Measurements from ENCODE around the gene KRTAP12-2.
"Not testable (repeated sequence)": the region's sequence is repeated elsewhere in the genome, so short reads cannot be mapped to it uniquely, and the experiment has no call there.

KRTAP12-2 gene

DNA sequence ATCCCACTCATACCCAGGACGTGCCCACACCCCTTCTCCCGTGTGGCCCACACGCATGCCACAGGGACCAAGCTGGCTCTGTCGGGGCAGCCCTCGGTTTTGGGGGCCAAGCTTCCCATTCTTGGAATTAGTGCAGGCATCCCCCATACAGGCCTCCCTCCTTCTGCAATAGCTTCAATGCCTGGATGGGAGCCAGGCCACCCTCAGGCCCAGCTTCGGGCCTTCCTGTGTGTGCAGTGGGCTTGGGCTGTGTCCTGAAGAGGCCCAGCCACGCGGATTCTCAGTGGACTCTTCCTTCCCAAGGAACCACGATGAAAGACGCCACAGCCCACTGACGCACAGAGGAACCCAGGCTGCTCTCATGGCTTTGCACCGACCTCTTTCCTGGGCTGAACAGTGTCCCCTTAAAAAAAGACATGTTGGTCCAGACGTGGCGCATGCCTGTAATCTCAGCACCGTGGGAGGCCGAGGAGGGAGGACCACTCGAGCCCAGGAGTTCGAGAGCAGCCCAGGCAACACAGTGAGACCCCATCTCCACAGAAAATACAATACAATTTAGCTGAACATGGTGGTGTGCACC is 17.1 kb downstream of the KRTAP12-2 start:
- no peak for DNase-seq

DNA sequence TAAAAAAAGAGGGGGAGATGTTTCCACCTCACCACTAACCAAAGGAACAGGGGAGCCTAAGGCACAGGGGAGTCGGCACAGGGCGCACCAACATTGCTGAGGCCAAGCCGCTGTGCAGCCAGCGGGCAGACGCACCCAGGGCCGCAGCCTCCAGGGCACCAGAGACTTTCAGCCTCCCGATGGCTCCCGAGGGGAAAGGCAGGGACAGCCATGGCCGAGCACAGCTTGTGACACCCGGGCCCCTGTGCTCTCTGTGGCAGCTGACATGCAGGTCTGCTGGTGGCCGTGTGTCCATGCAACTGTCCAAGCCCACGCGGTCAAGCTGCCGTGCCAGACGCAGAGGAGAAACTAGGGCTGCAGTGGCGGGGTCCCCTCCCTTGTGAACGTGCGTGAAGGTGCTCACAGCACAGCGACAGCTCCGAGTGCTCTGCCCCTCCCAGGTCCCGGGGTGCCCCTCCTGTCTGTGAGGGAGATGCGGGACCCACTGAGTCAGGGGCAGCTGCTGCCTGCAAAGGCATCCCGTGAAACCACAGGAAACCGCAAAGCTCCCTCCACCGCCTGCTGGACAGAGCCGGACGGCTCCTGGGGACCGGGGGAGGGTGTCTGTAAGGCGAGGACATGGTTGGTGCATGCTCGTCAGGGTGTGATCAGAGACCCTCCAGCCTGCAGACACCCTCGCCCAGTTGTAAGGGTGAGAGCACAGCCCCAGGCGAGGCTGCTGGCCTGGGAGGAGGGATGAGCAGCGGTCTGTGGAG is 18.0 kb downstream of the KRTAP12-2 start:
- no peak for DNase-seq

DNA sequence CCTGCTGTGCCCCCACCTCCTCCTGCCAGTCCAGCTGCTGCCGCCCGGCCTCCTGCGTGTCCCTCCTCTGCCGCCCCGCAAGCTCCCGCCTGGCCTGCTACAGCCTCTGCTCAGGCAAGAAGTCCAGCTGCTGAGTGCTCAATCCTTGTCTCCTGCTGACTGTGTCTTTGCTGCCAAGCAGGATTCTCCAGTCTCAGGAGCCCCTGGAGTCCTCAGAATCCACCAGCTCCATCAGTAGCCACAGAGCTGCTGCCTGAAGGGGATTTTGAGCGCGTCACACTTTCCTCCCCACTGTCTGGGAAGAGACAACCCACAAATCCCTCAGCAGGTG is 19.5 kb downstream of the KRTAP12-2 start:
- DNase-seq: no peak

DNA sequence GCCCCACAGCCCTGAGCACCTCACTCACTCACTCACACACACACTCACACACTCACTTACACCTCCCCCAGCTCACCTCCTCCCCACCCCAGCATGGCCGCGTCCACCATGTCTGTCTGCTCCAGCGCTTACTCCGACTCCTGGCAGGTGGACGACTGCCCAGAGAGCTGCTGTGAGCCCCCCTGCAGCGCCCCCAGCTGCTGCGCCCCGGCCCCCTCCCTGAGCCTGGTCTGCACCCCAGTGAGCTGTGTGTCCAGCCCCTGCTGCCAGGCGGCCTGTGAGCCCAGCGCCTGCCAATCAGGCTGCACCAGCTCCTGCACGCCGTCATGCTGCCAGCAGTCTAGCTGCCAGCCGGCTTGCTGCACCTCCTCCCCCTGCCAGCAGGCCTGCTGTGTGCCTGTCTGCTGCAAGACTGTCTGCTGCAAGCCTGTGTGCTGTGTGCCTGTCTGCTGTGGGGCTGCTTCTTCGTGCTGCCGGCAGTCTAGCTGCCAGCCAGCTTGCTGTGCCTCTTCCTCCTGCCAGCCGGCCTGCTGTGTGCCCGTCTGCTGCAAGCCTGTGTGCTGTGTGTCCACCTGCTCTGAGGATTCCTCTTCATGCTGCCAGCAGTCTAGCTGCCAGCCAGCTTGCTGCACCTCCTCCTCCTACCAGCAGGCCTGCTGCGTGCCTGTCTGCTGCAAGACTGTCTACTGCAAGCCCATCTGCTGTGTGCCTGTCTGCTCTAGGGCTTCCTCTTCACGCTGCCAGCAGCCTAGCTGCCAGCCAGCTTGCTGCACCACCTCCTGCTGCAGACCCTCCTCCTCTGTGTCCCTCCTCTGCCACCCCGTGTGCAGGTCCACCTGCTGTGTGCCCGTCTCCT is 20.1 kb downstream of the KRTAP12-2 start, which contains the start of gene KRTAP10-11:
KRTAP10-11 (plus strand) TSS at position 49 of the 856 bp plus-strand sequence; CDS start at position 94, 45 bp downstream.
- peak in 1 of 2 experiments; percentile 69 for DNase-seq

DNA sequence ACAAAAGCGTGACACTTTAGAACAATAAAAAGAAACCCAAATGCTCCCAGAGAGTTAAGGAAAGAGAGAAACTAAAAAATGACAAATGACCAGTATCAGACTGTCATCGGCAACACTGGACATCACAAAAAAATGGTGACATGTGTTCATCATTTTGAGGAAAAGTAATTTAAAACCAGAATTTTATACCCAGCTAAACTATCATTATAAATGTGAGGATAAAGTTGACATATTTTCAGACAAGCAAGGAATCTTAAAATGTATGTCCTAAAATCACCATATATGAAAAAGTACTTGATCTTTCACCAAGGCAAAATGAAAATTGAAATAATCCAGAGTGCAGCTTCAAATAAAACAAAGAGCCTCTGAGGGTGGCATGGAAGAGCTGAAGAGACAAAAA is 21.8 kb downstream of the KRTAP12-2 start:
- no peak for DNase-seq

DNA sequence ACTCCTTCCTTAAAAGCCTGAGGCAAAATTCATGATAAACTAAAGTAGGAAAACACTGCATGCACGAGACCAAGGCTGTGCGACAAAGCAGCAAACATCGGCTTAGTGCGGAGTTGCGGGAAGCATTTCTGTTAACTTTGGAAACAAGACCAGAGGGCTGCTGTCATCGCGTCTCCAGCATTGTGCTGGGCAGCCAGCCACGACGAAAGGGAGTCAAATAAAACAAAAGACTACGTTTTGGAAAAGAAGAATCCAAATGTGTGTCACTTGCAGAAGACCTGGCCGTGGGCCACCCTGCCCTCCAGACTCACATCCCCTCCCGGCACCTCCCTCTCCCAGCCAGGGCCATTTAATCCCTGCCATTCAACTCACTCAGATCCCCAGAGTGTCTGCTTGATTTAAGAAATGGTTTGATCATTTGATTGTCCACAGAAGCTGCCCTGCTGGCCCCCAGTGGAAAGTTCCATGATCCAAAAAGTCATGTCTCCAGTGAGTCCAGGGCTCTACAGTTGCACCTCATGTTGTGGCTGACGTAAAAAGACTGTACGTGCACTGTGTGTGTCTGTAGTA is 22.9 kb downstream of the KRTAP12-2 start:
- peak in 1 of 2 experiments; percentile 49 for DNase-seq

DNA sequence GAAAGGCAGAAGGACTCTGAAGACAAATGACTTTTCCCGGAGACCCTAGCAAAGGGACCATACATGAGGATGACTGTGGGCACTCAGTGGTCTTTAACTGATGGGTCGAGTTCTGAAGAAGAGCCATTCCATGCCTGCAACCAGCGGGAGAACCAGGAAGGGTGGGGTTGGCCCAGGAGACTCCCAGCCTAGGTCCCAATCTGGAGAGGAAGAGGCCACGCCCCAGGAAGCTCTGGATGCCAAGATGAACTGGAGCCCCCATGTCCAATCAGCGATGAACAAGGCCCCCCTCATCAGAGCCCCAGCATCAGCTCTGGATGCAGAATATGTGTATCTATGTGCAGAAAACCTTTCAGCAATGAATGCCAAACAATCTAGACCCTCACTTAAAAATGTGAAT is 26.0 kb downstream of the KRTAP12-2 start:
- no peak for DNase-seq

DNA sequence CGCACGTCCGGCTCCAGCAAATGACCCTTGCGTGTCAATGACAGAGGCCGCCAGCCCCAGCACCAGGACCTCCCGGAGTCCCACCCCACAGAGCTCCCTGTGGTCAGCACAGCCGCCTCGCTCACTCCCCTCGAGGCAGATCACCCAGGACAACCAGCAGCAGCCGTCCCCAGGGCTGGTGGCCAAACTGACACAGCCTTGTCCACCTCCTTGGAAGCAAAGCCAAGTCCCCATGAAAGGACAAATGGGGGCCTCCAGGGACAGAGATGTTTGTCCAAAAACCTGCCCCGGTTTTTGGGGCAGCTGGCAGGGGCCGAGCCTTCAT is 27.4 kb downstream of the KRTAP12-2 start:
- no peak for DNase-seq

DNA sequence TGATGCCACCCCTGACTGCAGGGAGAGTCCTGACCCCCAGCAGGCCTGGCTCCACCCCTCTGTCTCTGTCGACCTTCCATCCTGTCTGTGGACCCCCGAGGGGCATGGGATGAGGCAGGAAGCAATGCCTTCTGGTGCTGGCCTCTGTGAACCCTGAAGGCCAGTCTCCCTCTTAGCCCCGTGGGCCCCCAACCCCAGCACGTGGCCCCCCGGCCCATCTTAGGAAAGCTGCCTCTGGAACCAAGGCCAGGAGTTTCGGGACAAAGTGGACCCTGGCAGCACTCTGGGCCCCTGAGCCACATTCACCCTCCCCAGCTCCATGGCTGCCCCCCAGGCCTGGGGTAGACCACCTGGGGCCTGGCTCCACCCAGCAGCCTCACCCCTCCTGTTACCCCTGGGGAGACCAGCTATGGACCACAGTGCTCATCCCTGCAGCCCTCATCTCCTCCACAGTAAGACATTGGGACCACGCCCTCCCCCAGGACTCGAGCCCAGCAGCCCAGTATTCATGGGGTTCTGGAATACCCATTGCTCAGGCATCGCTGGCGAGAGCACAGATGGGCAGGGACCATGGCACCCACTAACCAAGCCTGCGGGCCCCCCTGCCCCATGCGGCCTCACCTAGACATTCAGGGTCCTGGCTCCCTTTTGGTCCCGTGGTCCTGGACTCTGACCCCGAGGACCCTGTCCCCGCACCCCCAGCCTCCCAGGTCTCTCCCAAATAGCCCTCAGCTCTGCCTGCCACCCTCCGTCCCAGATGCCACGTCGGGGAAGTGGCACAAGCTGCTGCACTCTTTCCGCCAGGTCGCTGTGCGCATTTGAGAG is 28.0 kb downstream of the KRTAP12-2 start:
- not testable (repeated sequence) for DNase-seq

DNA sequence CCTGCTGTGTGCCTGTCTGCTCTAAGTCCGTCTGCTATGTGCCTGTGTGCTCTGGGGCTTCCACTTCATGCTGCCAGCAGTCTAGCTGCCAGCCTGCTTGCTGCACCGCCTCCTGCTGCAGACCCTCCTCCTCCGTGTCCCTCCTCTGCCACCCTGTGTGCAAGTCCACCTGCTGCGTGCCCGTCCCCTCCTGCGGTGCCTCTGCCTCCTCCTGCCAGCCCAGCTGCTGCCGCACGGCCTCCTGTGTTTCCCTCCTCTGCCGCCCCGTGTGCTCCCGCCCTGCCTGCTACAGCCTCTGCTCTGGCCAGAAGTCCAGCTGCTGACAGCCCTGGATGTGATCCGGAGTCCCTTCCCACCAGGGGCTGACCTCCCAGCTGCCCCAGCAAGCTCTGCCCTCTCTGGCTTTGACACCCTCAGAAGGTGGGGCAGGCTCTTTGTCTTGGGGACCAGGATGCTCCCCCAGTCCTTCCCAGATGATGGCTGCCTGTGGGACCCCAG is 28.8 kb downstream of the KRTAP12-2 start:
- not testable (repeated sequence) for DNase-seq

DNA sequence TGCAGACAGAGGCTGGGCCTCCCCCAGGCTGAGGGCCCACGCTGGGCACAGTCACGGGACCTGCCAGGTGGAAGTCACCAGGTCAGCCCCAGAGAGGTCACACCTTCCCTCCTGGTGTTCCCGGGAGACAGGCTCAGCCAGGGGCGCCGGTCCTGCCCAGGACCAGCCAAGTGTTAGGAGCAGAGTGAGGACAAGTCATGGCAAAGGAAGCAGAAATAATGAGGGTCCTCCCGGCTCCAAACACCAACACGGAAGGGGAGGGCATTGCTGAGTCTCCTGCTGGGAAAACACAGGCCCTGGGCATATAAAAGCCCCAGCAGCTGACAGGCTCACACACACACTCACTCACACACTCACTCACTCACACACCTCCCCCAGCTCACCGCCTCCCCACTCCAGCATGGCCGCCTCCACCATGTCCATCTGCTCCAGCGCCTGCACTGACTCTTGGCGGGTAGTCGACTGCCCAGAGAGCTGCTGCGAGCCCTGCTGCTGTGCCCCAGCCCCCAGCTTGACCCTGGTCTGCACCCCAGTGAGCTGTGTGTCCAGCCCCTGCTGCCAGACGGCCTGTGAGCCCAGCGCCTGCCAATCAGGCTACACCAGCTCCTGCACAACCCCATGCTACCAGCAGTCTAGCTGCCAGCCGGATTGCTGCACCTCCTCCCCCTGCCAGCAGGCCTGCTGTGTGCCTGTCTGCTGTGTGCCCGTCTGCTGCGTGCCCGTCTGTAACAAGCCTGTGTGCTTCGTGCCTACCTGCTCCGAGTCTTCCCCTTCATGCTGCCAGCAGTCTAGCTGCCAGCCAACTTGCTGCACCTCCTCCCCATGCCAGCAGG is 29.5 kb downstream of the KRTAP12-2 start, which contains the start of gene KRTAP10-10:
KRTAP10-10 (plus strand) TSS at position 339 of the 833 bp plus-strand sequence; CDS start at position 401, 62 bp downstream.
- peak in 1 of 2 experiments; percentile 6 for DNase-seq

DNA sequence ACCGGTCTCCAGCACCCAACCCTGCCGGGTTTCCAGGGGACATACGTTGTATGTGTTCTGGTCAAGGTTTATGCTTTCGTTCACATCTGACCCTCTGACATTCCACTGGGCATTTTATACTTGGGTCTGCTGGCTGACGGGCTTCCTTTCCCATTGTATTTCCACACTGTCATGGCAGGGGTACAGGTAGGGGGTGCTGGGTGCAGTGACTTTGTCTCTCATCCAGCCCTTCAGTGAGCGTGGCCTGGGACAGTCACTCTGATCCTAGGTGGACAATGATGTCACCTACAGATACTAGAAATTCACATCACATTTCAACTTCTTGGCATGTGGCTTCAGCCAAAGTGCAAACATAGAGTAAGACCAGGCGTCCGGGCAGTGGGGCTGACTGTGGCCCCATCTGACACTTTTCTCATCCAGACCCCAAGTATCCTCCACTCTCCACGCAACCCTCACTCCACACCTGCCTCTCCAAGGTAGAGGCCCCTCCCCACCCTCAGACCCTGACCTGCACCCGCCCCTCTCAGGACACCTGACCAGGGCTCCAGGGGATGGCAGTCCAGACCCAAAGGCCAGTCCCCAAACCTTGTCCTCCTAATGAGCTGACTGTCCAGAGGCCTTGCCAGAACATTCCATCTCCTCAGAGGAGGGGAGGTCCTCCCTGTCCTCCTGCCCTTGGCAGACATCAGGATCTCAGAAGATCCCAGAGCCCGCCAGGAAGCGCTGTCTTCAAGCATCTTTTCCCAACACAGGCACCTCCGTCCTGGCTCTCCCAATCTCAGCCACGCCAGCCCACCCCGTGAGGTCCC is 30.3 kb downstream of the KRTAP12-2 start:
- DNase-seq: no peak

DNA sequence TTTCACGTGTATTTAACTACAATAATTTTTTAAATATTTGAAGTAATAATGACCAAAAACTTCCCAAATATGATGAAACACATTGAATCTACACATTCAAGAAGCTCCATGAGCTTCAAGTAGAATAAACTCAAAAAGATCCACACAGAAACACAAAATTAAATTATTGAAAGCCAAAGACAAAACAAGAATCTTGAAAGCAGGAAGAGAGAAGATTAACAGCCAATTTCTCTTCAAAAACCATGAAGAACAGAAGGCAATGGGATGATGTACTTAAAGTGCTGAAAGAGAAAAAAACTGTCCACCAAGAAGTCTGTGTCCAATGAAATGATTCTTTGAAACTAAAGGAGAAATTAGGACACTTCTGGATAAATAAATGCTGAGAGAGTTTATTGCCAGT is 34.7 kb downstream of the KRTAP12-2 start:
- no peak for DNase-seq

DNA sequence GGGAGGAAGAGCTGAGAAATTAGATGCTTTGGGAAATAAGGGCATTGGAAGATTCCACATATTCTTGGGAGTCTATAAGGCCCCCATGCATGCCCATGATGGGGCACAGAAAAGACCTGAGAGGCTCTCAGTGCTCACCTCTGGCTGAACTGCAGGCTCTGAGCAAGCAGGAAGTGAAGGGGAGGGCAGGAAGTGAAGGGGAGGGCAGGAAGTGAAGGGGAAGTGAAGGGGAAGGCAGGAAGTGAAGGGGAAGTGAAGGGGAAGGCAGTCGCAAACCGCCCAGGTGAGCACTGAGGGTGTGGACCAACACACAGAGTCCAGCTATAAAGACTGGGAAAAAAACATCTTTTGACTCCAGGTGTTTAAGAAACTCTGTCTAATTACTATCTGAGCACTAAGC is 36.3 kb downstream of the KRTAP12-2 start:
- DNase-seq: no peak

DNA sequence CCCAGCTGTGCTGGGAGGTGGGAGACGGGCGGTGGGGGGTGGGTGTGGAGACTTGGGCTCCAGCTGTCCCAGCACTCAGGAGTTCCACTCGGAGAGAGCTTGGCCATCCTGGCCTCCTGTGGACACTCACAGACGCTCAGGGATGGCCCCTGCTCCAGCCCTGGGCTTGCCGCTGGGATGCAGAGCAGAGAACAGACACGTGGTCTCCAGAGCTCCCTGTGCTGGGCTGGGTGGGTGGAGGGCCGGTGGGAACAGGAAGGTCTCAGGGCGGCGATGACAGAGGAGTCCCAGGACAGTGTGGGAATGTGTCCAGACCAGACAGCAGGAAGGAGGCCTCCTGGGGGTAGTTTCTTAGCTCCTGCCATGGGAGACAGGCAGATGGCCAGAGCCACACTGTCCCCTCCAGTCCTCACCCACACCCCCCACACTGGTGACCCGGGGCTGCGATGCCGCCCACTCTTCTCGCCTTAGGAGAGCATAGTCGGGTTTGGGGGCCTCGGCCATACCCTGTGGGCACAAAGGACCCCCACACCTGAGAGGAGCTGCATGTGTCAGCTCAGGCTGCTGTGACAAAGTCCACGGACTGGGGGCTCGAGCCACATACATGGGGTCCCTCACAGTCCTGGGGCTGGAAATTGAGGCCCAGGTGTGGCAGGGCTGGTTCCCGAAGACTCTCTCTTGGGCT is 37.9 kb downstream of the KRTAP12-2 start:
- no peak for DNase-seq

DNA sequence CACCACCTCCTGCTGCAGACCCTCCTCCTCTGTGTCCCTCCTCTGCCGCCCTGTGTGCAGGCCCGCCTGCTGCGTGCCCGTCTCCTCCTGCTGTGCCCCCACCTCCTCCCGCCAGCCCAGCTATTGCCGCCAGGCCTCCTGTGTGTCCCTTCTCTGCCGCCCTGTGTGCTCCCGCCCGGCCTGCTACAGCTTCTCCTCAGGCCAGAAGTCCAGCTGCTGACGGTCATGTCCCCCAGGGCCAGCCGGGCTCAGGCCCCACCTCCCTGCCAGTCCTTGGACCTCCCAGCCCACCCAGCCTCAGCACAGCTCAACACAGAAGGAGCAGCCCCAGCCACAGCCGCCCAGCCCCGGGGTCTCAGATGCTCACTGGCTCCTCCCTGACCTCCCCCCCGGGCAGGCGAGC is 38.9 kb downstream of the KRTAP12-2 start:
- DNase-seq: not testable (repeated sequence)

DNA sequence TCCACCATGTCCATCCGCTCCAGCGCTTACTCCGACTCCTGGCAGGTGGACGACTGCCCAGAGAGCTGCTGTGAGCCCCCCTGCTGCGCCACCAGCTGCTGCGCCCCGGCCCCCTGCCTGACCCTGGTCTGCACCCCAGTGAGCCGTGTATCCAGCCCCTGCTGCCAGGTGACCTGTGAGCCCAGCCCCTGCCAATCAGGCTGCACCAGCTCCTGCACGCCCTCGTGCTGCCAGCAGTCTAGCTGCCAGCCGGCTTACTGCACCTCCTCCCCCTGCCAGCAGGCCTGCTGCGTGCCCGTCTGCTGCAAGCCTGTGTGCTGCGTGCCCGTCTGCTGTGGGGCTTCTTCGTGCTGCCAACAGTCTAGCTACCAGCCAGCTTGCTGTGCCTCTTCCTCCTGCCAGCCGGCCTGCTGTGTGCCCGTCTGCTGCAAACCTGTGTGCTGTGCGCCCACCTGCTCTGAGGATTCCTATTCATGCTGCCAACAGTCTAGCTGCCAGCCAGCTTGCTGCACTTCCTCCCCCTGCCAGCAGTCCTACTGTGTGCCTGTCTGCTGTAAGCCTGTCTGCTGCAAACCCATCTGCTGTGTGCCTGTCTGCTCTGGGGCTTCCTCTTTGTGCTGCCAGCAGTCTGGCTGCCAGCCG is 39.4 kb downstream of the KRTAP12-2 start:
- not testable (repeated sequence) for DNase-seq

DNA sequence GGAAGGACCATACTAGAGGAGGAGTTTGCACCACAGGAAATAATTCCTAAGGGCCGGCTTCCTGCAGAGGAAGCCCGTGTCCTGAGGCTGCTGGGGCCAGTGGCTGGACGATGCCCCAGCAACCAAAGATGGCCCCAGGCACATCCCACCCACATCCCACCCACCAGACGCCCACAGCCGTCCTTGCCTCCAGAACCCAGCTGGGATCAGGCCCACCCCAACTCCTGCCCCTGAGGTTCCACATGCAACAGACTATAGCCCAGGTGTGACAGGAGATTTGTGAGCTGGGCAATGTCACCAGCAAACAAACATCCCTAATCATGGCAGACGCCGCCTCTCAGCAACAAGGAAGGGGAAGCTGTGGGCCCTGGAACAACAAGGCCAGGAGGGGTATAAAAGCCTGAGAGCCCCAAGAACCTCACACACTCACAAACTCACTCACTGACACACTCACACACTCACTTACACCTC is 40.0 kb downstream of the KRTAP12-2 start, which contains the start of gene KRTAP10-9:
KRTAP10-9 (plus strand) TSS at position 421 of the 471 bp plus-strand sequence. CDS start 79 bp downstream, outside the sequence.
- no peak for DNase-seq

DNA sequence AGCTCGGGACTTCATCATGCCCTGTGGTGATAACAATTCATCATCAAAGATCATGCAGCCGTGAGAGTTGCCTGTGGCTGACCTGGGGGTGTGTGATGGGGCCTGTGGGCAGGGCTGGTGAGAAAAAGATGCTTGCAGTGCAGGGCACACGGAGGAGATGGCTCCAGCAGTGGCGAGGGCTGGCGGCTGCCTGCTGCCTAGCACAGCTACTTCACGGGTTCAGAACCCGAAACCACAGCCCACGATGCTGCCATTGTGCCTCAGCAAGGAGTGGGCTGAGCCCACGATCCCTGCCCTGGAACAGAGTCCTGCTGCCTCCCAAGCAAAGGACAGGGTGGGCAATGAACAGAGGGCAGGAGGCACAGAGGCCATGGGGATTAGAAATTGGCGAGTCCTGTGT is 40.5 kb downstream of the KRTAP12-2 start:
- DNase-seq: no peak
